ENCODE data around the gene RAD51B.
A peak's percentile ranks its signal among the peaks of the same experiment; 100 is the strongest.

The RAD51B gene

DNA sequence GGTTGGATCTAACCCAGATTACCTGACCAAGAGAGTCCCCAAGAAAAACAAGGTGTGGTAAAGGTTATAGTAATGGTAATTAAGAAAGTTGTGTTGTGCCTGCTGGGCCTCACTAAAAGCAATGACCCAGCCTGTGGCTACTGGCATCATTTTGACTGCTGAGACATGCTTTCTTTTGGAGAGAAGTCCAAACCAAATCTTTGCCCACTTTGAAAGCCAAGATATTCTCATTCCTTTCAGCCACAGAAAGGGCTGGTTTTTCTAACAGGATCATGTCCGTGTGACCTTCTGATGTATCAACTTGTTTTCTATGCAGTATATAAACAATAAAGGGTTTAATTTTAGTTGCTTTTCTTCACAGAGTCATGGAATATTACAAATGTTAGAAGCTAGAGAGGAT is 388.6 kb downstream of the RAD51B start:
- DNase-seq (ENCODE audit: low read depth), result no peak
- no peak overlapping the region for H3K4me3 ChIP-seq (ENCODE audit: low read depth, low read length)
- TF ChIP-seq, protein P1, sequence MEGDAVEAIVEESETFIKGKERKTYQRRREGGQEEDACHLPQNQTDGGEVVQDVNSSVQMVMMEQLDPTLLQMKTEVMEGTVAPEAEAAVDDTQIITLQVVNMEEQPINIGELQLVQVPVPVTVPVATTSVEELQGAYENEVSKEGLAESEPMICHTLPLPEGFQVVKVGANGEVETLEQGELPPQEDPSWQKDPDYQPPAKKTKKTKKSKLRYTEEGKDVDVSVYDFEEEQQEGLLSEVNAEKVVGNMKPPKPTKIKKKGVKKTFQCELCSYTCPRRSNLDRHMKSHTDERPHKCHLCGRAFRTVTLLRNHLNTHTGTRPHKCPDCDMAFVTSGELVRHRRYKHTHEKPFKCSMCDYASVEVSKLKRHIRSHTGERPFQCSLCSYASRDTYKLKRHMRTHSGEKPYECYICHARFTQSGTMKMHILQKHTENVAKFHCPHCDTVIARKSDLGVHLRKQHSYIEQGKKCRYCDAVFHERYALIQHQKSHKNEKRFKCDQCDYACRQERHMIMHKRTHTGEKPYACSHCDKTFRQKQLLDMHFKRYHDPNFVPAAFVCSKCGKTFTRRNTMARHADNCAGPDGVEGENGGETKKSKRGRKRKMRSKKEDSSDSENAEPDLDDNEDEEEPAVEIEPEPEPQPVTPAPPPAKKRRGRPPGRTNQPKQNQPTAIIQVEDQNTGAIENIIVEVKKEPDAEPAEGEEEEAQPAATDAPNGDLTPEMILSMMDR (IDR thresholded peaks at IDR 0.05; ENCODE audit: low read depth, low read length, missing control alignments), result no peak

DNA sequence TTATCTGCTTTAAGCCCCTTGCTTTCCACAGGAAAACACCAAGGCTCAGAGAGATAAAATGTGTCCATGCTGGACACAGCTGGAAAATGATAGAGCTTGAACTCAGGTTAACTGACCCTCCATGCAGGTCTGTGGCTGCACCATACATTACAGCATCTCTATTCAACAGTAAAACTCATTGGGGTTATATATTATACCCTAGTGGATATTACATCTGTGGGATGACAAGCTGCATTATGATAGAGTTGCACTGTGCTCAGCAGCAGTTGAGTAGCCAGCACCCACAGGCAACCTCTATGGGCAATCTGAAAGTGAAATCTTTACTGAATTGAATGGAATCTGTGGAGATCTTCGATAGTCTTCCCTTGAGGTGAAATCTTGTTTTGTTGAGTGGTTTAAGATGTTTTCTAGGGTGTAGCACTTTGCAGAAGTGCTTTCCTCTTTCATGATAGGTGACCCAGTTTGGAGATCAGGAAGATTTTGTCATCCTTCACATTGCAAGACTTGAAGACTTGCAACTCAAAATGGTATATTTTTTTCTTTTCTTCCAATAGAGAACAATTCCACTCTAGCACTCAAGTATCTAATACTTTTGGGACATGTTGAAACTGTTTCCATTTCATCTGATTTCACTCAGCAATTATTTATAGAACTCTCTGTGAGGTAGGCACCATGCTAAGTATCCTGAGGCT is 389.2 kb downstream of the RAD51B start:
- TF ChIP-seq, protein P1 (IDR thresholded peaks at IDR 0.05; ENCODE audit: low read depth, low read length, missing control alignments), result no peak
- H3K4me3 ChIP-seq (ENCODE audit: low read depth, low read length), result no peak overlapping the region
- no peak for DNase-seq (ENCODE audit: low read depth)

DNA sequence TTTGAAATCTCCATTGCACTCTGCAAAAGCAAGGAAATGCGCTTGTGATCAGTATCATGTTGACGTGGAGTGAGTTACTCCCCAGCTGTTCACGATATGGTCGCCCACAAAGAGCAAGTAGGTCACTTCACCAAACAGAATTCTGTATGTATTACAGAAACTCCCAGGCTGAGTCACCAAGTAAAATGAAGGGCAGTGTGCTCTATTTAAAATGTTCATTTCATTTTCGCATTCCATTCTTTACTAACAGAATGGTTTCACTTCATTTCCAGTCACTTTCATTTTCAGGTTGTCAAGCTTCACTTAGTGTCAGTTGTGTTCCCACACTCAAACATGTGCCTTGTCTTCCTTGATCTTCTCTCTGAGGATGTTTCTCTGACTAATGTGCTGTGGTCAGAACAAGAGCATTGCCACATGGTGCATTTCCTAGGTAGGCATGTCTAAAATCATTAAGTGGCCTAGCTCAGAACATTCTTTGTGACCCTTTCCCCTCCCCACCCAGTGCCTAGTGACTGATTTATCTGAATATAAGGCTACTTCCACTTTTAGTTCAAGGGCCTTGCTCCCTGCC is 391.2 kb downstream of the RAD51B start:
- TF ChIP-seq, protein P1 (IDR thresholded peaks at IDR 0.05; ENCODE audit: low read depth, low read length, missing control alignments), result no peak
- DNase-seq (ENCODE audit: low read depth), result peak; percentile 94
- H3K4me3 ChIP-seq (ENCODE audit: low read depth, low read length), result no peak overlapping the region

DNA sequence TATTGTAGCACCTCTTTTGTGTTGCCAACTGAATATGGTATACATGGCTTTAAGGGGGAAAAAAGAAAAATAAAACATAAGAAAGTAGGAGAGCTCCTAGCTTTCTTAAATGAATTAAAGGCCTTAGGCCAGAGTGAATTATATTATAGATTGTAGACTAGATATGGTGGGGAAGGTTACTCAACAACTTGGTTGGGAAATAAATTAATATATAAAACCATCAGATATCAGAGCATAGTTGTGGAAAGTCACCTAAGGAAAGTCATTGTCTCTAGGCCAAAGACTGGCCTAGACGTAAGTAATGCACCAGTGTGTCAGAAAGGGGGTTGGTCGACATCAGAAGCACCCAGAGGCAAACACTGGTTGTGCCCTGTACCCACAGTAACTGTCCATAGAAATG is 391.8 kb downstream of the RAD51B start:
- no peak overlapping the region for H3K4me3 ChIP-seq (ENCODE audit: low read depth, low read length)
- DNase-seq (ENCODE audit: low read depth), result no peak

DNA sequence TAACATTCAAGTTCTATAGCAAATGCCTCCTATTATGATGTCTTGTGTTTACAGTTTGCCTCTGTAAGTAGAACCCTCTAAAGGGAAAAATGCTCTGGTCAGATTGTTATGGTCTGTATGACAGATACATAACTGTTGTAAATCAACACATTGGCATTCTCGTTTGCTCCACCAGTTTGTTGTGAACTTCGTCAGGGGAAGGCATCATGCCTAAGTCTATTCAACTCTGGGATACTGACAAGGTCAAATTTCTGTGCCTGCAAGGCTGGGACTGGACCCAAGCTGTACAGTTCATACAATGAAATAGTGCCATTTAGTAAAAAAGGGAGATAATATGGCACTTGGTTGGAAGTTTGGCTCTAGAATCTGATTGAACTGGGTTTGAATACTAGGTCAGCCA is 392.3 kb downstream of the RAD51B start:
- DNase-seq (ENCODE audit: low read depth), result no peak
- TF ChIP-seq, protein P1 (IDR thresholded peaks at IDR 0.05; ENCODE audit: low read depth, low read length, missing control alignments), result no peak
- no peak overlapping the region for H3K4me3 ChIP-seq (ENCODE audit: low read depth, low read length)

More for the DNA sequence above, 391.8 kb downstream of the RAD51B start:
- TF ChIP-seq, protein P1 (IDR thresholded peaks at IDR 0.05; ENCODE audit: low read depth, low read length, missing control alignments), result no peak

DNA sequence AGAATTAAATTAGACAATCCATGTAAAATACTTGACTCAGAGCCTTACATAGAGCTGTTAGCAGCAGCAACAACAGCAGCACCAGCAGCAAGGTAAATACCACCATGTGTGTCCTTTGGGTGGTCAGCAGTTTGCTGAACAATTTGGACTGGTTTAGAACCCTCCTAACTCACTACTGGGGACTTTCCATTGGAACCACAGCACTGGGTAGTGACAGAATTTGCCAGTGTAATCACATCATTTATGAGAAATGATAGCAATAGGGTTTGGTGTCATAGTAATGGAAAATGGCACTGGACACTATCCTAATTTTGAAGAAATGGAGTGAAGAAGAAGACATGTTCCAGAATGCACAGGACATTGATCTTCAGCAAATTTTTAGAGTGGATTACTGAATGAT is 392.8 kb downstream of the RAD51B start:
- TF ChIP-seq, protein P1 (IDR thresholded peaks at IDR 0.05; ENCODE audit: low read depth, low read length, missing control alignments), result no peak
- no peak overlapping the region for H3K4me3 ChIP-seq (ENCODE audit: low read depth, low read length)

DNA sequence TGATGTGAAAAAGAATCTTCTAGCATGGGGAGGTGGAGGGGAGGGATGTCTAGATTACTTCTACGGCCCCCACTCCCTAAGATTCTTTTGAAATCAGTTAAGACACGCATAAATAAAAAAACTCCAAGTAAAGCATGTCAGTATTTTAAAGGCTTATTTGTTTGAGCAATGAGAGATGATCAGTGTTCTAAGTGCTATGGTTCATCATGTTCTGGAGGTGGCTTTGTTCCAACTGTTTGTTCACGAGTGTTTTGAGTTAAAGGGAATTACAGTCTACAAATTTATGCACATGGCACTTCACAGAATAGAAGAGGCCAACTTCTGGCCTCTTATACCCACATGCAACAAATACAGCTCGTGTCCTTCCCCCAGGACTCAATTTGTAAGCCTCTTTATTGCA is 394.9 kb downstream of the RAD51B start:
- TF ChIP-seq, protein P1 (IDR thresholded peaks at IDR 0.05; ENCODE audit: low read depth, low read length, missing control alignments), result no peak

More for the DNA sequence above, 392.8 kb downstream of the RAD51B start:
- DNase-seq (ENCODE audit: low read depth), result no peak

More for the DNA sequence above, 394.9 kb downstream of the RAD51B start:
- no peak overlapping the region for H3K4me3 ChIP-seq (ENCODE audit: low read depth, low read length)
- DNase-seq (ENCODE audit: low read depth), result no peak
